Adrenal gland (tissue), 5 donors: ENCODE data around the gene CGRRF1.

Source experiments
- POLR2A ChIP-seq, 2 donors: fragments of 450-650 bp; IDR thresholded peaks; one replicate each; pipeline ENCODE4 v1.6.1; 2017; ENCODE audit warnings: antibody characterized with exemption in 2 of 2, mild to moderate bottlenecking in 2 of 2, moderate library complexity in 1 of 2
- TF ChIP-seq, protein P1 (sequence below), 6 experiments: fragments of 450-650 bp in 4 of 6; fragments of 200-600 bp in 2 of 6; sonication (generic) in 1 of 6; IDR thresholded peaks; 1 replicate in 5 of 6; 2 replicates in 1 of 6; pipeline versions ENCODE4 v1.5.1 to v1.8.0; 2016 to 2021; ENCODE audit warnings: antibody characterized with exemption in 6 of 6, mild to moderate bottlenecking in 2 of 6, moderate library complexity in 1 of 6
- donor health status: DM: no; HTN: no; CAD: no.

DNA sequence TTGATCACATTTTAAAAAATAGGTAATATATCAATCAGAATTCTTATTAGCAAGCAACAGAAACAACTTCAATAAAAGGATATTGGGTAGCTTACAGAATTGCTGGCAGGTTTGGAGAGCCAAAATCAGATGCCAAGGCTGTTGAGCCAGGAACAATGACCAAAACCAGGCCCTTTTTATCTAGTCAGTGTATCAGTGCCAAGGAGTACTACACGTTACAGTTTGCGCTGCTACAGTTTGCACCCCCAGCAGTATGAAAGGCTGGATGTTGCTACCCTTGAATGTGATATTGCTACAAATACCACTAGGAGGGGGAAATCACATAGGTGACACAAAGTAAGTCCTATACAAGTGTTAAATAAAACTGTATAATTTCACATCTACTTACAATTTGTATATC lies 19.3 kb downstream of the CGRRF1 start:
- TF ChIP-seq, protein P1, sequence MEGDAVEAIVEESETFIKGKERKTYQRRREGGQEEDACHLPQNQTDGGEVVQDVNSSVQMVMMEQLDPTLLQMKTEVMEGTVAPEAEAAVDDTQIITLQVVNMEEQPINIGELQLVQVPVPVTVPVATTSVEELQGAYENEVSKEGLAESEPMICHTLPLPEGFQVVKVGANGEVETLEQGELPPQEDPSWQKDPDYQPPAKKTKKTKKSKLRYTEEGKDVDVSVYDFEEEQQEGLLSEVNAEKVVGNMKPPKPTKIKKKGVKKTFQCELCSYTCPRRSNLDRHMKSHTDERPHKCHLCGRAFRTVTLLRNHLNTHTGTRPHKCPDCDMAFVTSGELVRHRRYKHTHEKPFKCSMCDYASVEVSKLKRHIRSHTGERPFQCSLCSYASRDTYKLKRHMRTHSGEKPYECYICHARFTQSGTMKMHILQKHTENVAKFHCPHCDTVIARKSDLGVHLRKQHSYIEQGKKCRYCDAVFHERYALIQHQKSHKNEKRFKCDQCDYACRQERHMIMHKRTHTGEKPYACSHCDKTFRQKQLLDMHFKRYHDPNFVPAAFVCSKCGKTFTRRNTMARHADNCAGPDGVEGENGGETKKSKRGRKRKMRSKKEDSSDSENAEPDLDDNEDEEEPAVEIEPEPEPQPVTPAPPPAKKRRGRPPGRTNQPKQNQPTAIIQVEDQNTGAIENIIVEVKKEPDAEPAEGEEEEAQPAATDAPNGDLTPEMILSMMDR (IDR thresholded peaks at IDR 0.05): no peak
- no peak for TF ChIP-seq POLR2A (IDR thresholded peaks at IDR 0.05)
